HT1080 (cell line): ENCODE data around the gene BAIAP2. TPM values are rescaled to one million over a fixed set of nuclear protein-coding genes. Genes with fewer than 3 reads are reported as not detected.

Experiments
- DNase-seq: peaks from one replicate; pipeline ENCODE4 v3.0.0-alpha.2; 2015; ENCODE audit warnings: low read depth
- total RNA-seq: library from RNA; depleted of rRNA; stranded (reverse); fragments of >200 nt; shearing (Covaris generic); gene quantifications from 2 replicates; pipeline ENCODE4 v1.2.3, GENCODE V29; 2014

The BAIAP2 gene
- total RNA-seq, 1 experiment from 2014 or later, result 48.8 TPM

- no peak for DNase-seq
Observed at GRCh38 chr17:81154961-81155360, 120.0 kb downstream of the BAIAP2 start.

GRCh38 chr17:81156866-81157805 is 122.2 kb downstream of the BAIAP2 start:
- no peak for DNase-seq

- no peak for DNase-seq
Observed at GRCh38 chr17:81157848-81158687, 123.1 kb downstream of the BAIAP2 start.

- no peak for DNase-seq
Observed at GRCh38 chr17:81158688-81159590, 124.0 kb downstream of the BAIAP2 start.

GRCh38 chr17:81159611-81160265 is 124.8 kb downstream of the BAIAP2 start:
- no peak for DNase-seq

GRCh38 chr17:81160306-81160705 is 125.4 kb downstream of the BAIAP2 start:
- DNase-seq, result no peak

- no peak for DNase-seq
Observed at GRCh38 chr17:81160747-81161453, 125.9 kb downstream of the BAIAP2 start.

GRCh38 chr17:81161536-81161935 is 126.6 kb downstream of the BAIAP2 start:
- no peak for DNase-seq

- DNase-seq, result no peak
Observed at GRCh38 chr17:81161972-81162371, 127.0 kb downstream of the BAIAP2 start.

GRCh38 chr17:81162491-81162890 is 127.5 kb downstream of the BAIAP2 start:
- DNase-seq, result no peak

- DNase-seq, result no peak
Observed at GRCh38 chr17:81163051-81163695, 128.2 kb downstream of the BAIAP2 start.

- no peak for DNase-seq
Observed at GRCh38 chr17:81163703-81164370, 128.9 kb downstream of the BAIAP2 start.

- no peak for DNase-seq
Observed at GRCh38 chr17:81164371-81165245, 129.7 kb downstream of the BAIAP2 start.

GRCh38 chr17:81165246-81166032 is 130.5 kb downstream of the BAIAP2 start, which contains the start of gene PVALEF:
Gene PVALEF, plus strand, starts transcription at chr17:81165507. Its CDS starts 15,720 bp downstream, at chr17:81181227.
- DNase-seq, result no peak

- DNase-seq, result no peak
Observed at GRCh38 chr17:81166033-81166492, 131.1 kb downstream of the BAIAP2 start, which contains the start of gene AATK. Gene AATK, minus strand, starts transcription at chr17:81166221. Its CDS starts 229 bp downstream, at chr17:81165992.
